ENCODE data around the gene CABP4.
"Not testable (repeated sequence)": the region's sequence is repeated elsewhere in the genome, so short reads cannot be mapped to it uniquely, and the experiment has no call there.

CABP4 gene

DNA sequence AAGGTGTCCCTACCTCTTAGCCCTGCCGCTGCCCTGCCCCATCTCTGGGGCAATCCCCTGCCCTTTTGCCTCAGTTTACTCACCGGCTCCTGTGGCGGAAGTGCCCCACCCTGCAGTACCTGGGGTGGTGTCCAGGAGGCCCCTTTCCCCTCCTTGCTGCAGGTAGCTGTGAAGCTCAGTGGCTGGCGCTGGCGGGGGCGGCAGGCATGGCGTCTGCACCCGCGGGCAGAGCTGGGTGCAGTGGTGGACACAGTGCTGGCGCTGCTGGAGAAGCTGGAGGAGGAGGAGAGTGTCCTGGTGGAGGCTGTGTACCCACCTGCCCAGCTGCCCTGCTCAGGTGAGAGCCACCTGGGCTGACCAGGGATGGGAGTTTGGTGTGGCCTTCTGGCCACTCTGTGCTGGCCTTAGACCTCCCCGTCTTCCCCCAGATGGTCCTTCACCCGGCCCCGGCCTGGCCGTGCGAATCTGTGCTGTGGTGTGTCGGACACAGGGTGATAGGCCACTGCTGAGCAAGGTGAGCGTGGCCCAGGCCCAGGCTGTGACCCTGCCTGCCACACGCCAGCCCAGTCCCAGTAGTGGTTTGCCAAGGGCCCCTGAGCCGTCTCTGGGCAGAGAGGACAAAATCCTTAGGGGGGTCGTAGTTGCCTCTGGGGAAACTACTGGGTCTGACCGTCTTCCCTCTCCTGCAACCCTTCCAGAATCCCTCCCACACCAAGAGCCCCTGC, 35.7 kb upstream of the CABP4 start:
- no peak for DNase-seq (ENCODE audit: low spot score)

DNA sequence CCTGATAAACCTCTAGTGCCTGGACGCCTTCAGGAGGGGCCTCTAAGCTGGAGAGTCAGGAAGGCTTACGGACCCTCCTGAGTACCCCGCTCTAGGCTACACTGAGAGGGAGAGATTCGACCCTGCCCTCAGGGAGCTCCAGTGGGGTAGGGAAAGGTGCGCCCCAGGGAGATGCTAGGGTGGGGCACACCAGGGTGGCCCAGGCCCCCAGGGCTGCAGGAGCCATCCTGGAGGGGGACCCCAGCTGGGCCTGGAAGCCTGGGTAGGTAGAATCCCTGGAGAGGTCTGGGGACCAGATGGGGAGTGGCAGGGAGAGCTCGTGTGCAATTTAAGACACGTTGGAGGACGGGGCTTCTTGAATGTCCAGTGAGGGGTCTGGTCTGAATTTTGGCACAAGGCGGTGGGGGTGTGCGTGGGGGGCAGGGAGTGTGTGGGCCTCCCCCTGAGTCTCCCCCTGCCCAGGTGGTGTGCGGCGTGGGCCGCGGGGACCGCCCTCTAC, 35.0 kb upstream of the CABP4 start:
- DNase-seq (ENCODE audit: low spot score): no peak

DNA sequence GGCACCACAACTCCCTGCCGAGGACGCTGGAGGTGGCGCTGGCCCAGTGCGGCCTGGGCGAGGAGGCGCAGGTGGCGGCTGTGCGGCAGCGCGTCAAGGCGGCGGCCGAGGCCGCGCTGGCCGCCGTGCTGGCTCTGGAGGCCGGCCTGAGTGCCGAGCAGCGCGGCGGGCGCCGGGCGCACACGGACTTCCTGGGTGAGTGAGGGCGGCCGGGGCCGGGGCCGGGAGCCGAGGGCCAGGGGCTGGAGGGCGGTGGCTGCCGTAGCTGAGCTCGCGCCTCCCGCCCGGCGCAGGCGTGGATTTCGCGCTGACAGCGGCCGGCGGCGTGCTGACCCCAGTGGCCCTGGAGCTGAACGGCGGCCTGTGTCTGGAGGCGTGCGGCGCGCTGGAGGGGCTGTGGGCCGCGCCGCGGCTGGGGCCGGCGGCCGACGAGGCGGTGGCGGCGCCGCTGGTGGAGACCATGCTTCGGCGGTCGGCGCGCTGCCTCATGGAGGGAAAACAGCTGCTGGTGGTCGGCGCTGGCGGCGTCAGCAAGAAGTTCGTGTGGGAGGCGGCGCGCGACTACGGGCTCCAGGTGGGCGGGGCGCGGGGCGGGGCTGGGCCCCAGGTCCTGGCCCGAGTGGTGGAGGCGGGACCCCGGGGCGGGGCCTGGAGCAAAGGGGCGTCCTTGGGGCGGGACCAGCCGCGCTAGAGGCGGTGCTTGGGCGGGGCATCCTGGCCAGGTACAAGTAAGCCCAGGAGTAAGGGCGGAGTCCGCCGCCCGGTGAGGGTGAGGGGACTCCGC, 34.3 kb upstream of the CABP4 start:
- DNase-seq (ENCODE audit: low spot score): peak; percentile 95

DNA sequence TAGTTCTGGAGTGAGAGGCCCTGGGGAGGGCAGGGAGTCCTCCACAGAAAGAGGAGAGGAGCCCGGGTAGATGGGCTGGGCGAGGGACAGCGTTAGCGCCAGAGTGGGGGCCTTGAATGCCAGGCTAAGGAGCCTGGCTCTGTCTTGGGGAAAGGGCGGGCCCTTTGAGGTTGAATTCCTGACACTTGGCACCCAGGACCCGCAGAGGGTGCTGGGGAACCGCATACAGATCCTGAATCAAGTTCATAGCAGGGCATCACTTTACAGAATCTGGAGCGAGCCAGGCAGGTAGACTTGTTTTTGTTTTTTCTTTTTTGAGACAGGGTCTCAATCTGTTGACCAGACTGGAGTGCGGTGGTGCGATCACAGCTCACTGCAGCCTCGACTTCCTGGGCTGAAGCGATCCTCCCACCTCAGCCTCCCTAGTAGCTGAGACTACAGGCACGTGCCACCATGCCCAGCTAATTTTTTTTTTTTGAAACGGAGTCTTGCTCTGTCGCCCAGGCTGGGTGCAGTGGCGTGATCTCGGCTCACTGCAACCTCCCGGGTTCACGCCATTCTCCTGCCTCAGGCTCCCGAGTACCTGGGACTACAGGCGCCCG, 33.6 kb upstream of the CABP4 start:
- DNase-seq (ENCODE audit: low spot score): no peak

DNA sequence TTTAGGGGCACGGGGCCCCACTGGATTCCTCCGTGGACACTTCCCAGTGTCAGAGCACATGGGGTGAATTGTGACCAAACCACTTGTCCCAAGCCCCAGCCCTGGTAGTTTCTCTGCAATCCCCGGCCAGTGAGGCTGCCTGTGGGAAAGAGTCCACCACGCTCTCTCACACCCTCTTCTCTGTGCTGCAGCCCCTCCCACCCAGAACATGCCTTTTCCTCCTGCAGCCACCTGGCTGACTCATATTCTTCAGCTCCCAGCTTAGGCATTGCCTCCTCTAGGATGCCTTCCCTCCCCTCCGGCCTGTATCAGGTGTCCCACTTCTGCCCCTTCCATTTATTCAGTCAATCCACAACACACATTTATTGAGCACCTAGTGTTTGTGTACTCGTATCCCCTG, 32.3 kb upstream of the CABP4 start:
- peak; percentile 61 for DNase-seq (ENCODE audit: low spot score)

DNA sequence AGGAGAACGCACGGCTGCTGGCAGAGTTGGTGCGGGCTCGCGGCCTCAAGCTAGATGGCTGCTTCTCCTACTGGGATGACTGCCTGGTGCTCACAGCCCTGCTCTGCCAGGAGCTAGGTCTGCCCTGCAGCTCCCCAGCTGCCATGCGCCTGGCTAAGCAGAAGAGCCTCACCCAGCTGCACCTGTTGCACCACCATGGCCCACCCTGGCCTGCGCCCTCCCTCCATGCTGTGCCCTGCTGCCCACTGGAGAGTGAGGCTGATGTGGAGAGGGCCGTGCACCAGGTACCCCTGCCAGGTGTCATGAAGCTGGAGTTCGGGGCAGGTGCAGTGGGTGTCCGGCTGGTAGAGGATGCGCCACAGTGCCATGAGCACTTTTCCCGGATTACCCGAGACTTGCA, 31.7 kb upstream of the CABP4 start:
- no peak for DNase-seq (ENCODE audit: low spot score)

DNA sequence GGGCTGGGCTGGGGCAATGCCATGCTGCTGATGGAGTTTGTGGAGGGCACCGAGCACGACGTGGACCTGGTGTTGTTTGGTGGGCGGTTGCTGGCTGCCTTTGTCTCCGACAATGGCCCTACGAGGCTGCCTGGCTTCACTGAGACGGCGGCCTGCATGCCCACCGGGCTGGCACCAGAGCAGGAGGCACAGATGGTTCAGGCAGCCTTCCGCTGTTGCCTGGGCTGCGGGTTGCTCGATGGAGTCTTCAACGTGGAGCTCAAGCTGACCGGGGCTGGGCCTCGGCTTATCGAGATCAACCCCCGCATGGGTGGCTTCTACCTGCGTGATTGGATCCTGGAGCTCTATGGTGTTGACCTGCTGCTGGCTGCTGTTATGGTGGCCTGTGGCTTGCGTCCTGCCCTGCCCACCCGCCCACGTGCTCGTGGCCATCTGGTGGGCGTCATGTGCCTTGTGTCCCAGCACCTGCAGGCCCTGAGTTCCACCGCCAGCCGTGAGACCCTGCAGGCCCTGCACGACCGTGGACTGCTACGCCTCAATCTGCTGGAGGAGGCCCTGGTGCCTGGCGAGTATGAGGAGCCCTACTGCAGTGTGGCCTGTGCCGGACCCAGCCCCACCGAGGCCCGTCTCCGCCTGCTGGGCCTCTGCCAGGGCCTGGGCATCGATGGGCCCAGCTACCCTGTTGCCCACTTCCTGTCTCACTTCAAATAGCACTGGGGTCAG, 31.1 kb upstream of the CABP4 start:
- DNase-seq (ENCODE audit: low spot score): no peak

DNA sequence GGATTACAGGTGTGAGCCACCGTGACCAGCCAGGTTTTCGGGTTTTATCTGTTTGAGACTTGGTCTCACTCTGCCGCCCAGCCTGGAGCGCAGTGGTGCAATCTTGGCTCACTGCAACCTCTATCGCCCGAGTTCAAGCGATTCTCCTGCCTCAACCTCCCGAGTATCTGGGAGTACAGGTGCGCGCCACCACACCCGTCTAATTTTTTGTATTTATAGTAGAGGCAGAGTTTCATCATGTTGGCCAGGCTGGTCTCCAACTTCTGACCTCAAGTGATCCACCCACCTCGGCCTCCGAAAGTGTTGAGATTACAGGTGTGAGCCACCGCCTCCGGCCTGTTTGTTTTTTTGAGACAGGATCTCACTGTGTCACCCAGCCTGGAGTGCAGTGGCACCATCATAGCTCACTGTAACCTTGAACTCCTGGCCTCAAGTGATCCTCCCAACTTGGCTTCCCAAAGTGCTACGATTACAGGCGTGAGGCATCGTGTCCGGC, 27.7 kb upstream of the CABP4 start:
- not testable (repeated sequence) for DNase-seq (ENCODE audit: low spot score)

DNA sequence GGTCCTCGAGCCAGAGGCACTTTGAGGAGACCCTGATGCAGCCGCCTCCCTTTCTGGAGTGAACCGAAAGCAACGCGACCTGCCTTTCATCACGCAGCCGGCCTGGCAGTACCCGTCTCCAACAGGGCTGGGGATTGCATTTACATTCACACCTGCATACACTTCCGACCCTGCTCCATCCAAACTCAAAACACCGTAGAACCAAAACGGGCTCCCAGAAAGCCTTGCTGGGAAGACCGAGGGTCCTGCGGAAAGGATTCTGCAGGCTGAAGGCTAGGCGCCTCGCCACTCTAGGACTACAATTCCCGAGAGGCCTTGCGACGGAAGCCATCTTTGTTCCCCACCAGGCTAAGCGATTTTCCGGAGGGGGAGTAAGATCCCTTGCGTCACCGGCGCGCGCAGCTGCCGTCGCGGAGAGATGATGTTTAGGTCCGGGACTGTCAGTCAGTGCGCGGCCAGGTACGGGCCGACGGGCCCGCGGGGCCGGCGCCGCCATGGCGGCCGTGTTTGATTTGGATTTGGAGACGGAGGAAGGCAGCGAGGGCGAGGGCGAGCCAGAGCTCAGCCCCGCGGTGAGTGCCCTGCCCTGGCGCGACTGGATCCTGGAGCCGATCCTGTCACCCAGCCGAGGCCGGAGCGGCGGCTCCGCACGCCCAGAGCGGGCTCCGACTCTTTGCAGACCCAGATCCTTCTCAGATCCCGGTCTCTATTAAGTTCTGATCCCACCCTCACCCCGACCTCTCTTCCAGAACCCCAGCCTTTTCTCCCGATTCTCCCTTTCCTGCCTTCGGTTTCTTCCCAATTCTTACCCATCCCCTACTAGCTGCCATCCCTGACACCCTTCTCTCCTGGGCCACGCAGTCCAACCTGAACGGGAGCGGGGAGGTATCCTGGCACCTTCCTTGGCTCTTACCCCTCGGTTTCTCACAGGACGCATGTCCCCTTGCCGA, 26.8 kb upstream of the CABP4 start, which contains the start of gene RPS6KB2:
TSS of gene RPS6KB2 (plus strand) at position 443 of the 950 bp plus-strand sequence. CDS start at position 495, 52 bp downstream.
- peak; percentile 96 for DNase-seq (ENCODE audit: low spot score)

DNA sequence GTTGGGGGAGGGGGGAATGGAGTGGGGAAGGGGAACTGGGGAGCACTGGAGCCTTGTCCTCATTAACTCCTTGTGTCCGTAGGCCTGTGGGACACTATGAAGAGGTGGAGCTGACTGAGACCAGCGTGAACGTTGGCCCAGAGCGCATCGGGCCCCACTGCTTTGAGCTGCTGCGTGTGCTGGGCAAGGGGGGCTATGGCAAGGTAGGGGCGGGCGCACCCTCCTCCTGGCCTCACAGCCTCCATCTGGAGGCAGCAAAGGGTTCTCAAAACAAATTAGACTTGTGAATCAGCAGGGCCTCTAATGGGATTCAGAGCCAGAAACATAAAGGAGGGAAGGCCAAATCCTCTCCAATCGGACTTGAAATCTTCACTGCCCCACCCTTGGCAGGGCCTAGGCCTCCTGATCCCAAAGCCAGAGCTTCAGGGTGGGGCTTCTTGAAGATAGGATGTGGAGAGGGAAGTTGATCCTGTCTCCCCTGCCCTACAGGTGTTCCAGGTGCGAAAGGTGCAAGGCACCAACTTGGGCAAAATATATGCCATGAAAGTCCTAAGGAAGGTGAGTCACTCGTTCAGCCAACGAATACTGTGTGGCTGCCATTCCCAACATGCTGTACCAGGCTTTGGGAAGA, 26.0 kb upstream of the CABP4 start:
- no peak for DNase-seq (ENCODE audit: low spot score)

DNA sequence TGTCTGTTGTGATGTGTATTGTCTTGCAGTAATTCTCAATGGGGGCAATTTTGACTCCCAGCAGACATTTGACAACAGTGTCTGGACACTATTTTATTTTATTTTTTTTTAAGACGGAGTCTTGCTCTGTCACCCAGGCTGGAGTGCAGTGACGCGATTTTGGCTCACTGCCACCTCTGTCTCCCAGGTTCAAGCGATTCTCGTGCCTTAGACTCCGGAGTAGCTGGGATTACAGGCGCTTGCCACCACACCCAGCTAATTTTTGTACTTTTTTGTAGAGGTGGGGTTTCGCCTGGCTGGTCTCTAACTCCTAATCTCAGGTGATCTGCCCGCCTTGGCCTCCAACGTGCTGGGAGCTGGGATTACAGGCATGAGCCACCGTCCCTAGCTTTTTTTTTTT, 25.4 kb upstream of the CABP4 start:
- DNase-seq (ENCODE audit: low spot score): no peak

DNA sequence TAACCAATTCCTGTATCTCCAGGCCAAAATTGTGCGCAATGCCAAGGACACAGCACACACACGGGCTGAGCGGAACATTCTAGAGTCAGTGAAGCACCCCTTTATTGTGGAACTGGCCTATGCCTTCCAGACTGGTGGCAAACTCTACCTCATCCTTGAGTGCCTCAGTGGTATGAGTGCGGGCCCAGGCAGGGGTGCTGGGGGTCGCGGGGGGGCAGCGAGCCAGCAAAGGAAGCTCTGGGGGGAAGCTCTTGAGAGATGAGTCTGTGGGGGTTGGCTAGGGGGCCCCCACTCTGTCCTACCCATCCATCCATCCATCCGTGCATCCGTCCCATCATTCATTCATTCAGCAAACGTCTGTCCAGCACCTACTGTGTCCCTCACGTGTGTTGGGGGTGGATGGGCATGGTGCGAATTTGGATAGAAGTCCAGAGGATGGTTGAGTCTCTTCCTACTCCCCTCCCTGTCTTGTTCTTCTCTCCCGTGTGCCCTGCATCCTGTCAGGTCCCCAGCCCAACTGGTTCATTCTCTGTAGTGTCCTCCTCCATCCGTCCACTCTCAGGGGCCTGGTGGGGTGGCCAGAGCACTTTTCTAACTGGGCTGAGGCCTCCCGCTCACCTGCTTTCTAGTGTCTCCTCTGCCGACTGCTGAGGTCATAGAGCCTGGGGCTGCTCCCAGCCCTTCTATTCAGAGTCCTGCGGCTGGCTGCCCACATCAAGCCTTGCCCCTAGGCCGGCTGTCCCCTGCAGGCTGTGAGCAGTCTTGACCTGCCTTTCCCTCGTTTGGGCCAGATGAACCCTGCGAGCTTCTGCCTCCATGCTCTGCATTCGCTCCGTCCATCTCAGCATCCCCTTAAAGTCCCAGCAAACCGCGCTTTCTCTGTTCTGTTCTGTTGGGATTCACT, 23.6 kb upstream of the CABP4 start:
- no peak for DNase-seq (ENCODE audit: low spot score)

DNA sequence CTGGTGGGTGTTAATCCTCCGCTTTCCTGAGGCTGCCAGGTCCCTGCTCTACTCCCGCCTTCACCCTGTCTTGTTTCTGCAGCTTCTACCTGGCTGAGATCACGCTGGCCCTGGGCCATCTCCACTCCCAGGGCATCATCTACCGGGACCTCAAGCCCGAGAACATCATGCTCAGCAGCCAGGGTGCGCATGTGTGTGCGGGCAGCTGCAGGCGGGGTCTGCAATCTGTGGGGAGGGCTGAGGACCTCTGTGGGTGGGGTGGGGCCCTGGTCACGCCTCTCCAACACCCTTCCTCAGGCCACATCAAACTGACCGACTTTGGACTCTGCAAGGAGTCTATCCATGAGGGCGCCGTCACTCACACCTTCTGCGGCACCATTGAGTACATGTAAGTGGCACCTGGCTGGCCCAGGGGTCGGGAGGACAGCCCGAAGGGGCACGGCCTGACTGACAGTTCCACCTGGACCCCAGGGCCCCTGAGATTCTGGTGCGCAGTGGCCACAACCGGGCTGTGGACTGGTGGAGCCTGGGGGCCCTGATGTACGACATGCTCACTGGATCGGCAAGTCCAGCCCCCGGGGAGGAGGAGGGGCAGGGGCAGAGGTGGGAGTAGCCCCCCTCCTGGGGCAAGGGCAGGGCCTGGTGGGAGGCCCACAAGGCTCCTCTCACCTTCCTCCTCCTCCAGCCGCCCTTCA, 22.4 kb upstream of the CABP4 start:
- DNase-seq (ENCODE audit: low spot score): no peak

DNA sequence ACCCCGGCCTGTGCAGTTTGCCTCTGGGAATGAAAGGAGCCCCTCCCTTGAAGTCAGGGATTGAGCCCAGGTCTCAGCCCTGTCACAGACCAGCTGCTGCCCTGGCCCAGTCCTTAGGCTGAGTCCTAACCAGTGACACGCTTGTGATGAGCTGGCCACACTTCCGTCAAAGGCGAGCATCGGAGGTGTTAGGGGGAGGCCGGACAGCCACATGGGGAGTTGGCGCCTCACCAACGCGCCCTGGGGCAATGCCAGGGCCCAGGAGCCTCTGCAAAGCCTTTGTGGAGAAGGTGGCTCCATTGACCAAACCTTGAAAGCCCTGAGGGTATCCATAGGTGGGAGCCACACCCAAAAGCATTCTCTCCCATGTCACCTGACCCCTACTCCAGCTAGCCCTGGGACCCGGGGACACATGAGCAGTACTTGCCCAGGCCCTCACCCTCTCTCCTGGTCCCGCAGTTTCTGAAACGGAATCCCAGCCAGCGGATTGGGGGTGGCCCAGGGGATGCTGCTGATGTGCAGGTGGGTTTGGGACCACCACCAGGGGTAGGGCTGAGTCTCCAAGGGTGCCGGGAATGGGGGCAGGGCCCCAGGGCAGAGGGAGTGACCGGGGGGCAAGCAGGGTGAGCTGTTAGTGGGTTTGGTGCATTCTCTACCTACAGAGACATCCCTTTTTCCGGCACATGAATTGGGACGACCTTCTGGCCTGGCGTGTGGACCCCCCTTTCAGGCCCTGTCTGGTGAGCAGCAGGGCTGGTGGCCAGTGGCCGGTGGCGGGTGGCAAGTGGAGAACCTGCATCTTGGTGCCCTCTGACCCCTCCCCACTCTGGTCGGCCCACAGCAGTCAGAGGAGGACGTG, 21.4 kb upstream of the CABP4 start:
- DNase-seq (ENCODE audit: low spot score): no peak

DNA sequence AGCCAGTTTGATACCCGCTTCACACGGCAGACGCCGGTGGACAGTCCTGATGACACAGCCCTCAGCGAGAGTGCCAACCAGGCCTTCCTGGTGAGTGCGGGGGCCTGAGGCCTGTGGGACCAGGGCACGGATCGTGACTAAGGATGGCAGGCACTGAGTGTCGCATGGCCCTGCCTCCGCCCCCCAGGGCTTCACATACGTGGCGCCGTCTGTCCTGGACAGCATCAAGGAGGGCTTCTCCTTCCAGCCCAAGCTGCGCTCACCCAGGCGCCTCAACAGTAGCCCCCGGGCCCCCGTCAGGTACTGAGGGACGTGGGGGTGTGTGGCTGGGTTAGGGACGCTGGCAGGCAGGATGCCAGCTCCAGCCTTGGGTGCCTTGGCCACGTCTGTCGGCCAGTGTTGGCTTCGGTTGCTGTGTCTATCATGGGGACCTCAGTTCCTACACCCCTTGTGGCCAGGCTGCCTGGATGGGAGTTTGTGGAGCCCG, 20.7 kb upstream of the CABP4 start:
- no peak for DNase-seq (ENCODE audit: low spot score)

DNA sequence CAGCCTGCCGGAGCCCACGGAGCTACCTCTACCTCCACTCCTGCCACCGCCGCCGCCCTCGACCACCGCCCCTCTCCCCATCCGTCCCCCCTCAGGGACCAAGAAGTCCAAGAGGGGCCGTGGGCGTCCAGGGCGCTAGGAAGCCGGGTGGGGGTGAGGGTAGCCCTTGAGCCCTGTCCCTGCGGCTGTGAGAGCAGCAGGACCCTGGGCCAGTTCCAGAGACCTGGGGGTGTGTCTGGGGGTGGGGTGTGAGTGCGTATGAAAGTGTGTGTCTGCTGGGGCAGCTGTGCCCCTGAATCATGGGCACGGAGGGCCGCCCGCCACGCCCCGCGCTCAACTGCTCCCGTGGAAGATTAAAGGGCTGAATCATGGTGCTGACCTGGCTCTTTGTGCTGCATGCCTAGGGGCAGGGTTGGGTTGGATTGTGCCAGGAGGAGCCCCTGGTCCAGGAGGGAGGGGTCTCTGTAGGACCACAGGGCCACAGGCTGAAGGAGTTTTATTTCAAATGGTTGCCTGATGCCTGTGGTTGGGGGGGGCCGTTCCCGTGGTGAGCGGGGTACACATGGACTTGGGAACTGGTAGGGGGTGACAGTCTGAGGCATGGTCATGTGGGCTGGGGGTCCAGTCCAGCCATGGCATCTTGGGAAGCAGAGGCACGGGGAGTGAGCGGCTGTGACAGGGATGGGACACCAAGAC, 20.0 kb upstream of the CABP4 start:
- DNase-seq (ENCODE audit: low spot score): no peak

Measured in kidney tubule cell (primary cell).